ENCODE data around the gene COL9A1.

Gene COL9A1

GRCh38 chr6:70285201-70285600 lies 17.7 kb downstream of the COL9A1 start:
- no peak for DNase-seq (ENCODE audit: low read depth)
- TF ChIP-seq, protein P1, sequence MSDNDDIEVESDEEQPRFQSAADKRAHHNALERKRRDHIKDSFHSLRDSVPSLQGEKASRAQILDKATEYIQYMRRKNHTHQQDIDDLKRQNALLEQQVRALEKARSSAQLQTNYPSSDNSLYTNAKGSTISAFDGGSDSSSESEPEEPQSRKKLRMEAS (IDR thresholded peaks at IDR 0.05; ENCODE audit: low read depth, low read length): no peak
- TF ChIP-seq, protein P2, sequence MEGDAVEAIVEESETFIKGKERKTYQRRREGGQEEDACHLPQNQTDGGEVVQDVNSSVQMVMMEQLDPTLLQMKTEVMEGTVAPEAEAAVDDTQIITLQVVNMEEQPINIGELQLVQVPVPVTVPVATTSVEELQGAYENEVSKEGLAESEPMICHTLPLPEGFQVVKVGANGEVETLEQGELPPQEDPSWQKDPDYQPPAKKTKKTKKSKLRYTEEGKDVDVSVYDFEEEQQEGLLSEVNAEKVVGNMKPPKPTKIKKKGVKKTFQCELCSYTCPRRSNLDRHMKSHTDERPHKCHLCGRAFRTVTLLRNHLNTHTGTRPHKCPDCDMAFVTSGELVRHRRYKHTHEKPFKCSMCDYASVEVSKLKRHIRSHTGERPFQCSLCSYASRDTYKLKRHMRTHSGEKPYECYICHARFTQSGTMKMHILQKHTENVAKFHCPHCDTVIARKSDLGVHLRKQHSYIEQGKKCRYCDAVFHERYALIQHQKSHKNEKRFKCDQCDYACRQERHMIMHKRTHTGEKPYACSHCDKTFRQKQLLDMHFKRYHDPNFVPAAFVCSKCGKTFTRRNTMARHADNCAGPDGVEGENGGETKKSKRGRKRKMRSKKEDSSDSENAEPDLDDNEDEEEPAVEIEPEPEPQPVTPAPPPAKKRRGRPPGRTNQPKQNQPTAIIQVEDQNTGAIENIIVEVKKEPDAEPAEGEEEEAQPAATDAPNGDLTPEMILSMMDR (IDR thresholded peaks at IDR 0.05; ENCODE audit: low read depth, low read length): no peak
- TF ChIP-seq MYC (IDR thresholded peaks at IDR 0.05; ENCODE audit: low read depth, low read length) (no peak), POLR2A (IDR thresholded peaks at IDR 0.05; ENCODE audit: extremely low read depth, insufficient read length) (no peak)
- no peak overlapping the region for H3K4me3 ChIP-seq (ENCODE audit: low read depth, low read length)

- TF ChIP-seq MYC (IDR thresholded peaks at IDR 0.05; ENCODE audit: low read depth, low read length) (no peak), POLR2A (IDR thresholded peaks at IDR 0.05; ENCODE audit: extremely low read depth, insufficient read length) (no peak)
- TF ChIP-seq, protein P2 (IDR thresholded peaks at IDR 0.05; ENCODE audit: low read depth, low read length): no peak
- TF ChIP-seq, protein P1 (IDR thresholded peaks at IDR 0.05; ENCODE audit: low read depth, low read length): no peak
- no peak overlapping the region for H3K4me3 ChIP-seq (ENCODE audit: low read depth, low read length)
- DNase-seq (ENCODE audit: low read depth): no peak
These were observed 19.9 kb downstream of the COL9A1 start for GRCh38 chr6:70282919-70283461.

- no peak overlapping the region for H3K4me3 ChIP-seq (ENCODE audit: low read depth, low read length)
- TF ChIP-seq, protein P2 (IDR thresholded peaks at IDR 0.05; ENCODE audit: low read depth, low read length): no peak
- no peak for TF ChIP-seq POLR2A (IDR thresholded peaks at IDR 0.05; ENCODE audit: extremely low read depth, insufficient read length)
- TF ChIP-seq, protein P1 (IDR thresholded peaks at IDR 0.05; ENCODE audit: low read depth, low read length): no peak
- no peak for TF ChIP-seq MYC (IDR thresholded peaks at IDR 0.05; ENCODE audit: low read depth, low read length)
- no peak for DNase-seq (ENCODE audit: low read depth)
These were observed 20.5 kb downstream of the COL9A1 start for GRCh38 chr6:70282312-70282918.

GRCh38 chr6:70281923-70282311 lies 21.0 kb downstream of the COL9A1 start:
- no peak overlapping the region for H3K4me3 ChIP-seq (ENCODE audit: low read depth, low read length)
- no peak for DNase-seq (ENCODE audit: low read depth)
- TF ChIP-seq, protein P1 (IDR thresholded peaks at IDR 0.05; ENCODE audit: low read depth, low read length): no peak
- no peak for TF ChIP-seq POLR2A (IDR thresholded peaks at IDR 0.05; ENCODE audit: extremely low read depth, insufficient read length)
- TF ChIP-seq MYC (IDR thresholded peaks at IDR 0.05; ENCODE audit: low read depth, low read length): no peak
- TF ChIP-seq, protein P2 (IDR thresholded peaks at IDR 0.05; ENCODE audit: low read depth, low read length): no peak

DNA sequence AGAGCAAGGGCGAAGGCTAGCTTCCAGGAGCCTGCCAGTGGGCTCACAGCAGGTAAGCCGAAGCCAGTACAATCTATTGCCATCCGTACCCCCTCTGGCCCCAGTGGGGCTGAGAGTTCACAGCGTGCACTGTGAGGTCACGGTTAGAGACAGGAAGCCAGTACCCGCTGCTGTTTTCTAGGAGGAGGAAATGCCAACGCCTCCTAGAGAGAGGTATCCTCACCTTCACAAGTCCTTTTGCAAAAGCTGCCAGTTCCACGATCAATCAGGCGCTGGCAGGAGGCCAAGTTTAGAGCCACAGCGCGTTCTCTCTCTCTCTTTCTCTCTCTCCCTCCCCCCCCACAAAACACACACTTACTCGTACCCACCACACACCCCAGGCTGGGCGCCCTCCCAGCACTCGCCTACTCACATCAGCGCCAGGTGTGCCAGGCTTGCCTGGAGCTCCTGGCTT lies 22.5 kb downstream of the COL9A1 start:
- DNase-seq (ENCODE audit: low read depth): no peak
- TF ChIP-seq, protein P2 (IDR thresholded peaks at IDR 0.05; ENCODE audit: low read depth, low read length): no peak
- no peak for TF ChIP-seq MYC (IDR thresholded peaks at IDR 0.05; ENCODE audit: low read depth, low read length)
- TF ChIP-seq POLR2A (IDR thresholded peaks at IDR 0.05; ENCODE audit: extremely low read depth, insufficient read length): no peak
- TF ChIP-seq, protein P1 (IDR thresholded peaks at IDR 0.05; ENCODE audit: low read depth, low read length): no peak
- no peak overlapping the region for H3K4me3 ChIP-seq (ENCODE audit: low read depth, low read length)

All from NB4 (cell line).